Type B pancreatic cell (in vitro differentiated cells): ENCODE measurements around the gene TBC1D22A. TPM values are rescaled to one million over a fixed set of nuclear protein-coding genes. Genes with fewer than 3 reads are reported as not detected.

Experiments used
- DNase-seq: peaks from one replicate; pipeline ENCODE4 v3.0.0; 2021; ENCODE audit warnings: mixed read lengths; ENCODE audit not compliant: unreplicated experiment; ENCODE audit errors: extremely low spot score
- H3K27ac Mint-ChIP-seq: 2 replicates; pipeline ENCODE4 v1.8.0; 2021; ENCODE audit warnings: mild to moderate bottlenecking, mixed read lengths
- H3K27me3 Mint-ChIP-seq: 2 replicates; pipeline ENCODE4 v1.8.0; 2021; ENCODE audit warnings: mixed read lengths
- H3K36me3 Mint-ChIP-seq: 2 replicates; pipeline ENCODE4 v1.8.0; 2021; ENCODE audit warnings: mixed read lengths
- H3K4me1 Mint-ChIP-seq: one replicate; pipeline ENCODE4 v1.8.0; 2021; ENCODE audit warnings: mixed read lengths; ENCODE audit not compliant: unreplicated experiment
- H3K4me3 Mint-ChIP-seq: 2 replicates; pipeline ENCODE4 v1.8.0; 2021; ENCODE audit warnings: mild to moderate bottlenecking, mixed read lengths
- H3K9me3 Mint-ChIP-seq: 2 replicates; pipeline ENCODE4 v1.8.0; 2021; ENCODE audit warnings: mixed read lengths
- total RNA-seq: library from RNA; stranded (reverse); gene quantifications from 2 replicates; pipeline ENCODE4 v1.2.1, GENCODE V29; 2021; ENCODE audit warnings: low replicate concordance
- TF ChIP-seq, protein P1 (sequence below): fragments of 200-600 bp; sonication (generic); conservative IDR thresholded peaks from 2 replicates; pipeline ENCODE4 v1.5.0; 2021; ENCODE audit warnings: antibody characterized with exemption, mild to moderate bottlenecking

Gene TBC1D22A
- total RNA-seq, 1 donor from 2014 or later = 16.2 TPM

DNA sequence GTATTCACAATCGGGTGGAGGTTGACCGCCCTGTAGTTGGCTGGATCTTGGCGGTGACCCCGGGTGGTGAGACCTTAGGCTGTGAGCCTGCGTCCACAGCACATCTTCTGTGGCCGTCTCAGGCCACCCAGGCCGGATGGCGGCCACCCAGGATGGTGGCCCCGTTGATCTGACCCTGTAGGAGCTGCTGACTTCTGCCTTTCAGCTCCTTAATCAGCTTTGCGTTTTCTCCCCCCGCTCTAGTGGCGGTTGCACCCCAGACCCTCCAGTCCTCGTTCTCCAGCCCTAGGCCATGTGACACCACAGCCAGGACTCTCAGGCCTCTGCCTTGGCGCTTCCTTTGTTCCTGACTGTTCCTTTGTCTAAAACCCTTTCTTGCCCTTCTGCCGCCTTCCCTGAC is 244.0 kb downstream of the TBC1D22A start:
- no peaks in the 10 kb centered on the region for H3K9me3 Mint-ChIP-seq
- no peaks in the 10 kb centered on the region for H3K36me3 Mint-ChIP-seq
- H3K27me3 Mint-ChIP-seq = no peaks in the 10 kb centered on the region
- TF ChIP-seq, protein P1, sequence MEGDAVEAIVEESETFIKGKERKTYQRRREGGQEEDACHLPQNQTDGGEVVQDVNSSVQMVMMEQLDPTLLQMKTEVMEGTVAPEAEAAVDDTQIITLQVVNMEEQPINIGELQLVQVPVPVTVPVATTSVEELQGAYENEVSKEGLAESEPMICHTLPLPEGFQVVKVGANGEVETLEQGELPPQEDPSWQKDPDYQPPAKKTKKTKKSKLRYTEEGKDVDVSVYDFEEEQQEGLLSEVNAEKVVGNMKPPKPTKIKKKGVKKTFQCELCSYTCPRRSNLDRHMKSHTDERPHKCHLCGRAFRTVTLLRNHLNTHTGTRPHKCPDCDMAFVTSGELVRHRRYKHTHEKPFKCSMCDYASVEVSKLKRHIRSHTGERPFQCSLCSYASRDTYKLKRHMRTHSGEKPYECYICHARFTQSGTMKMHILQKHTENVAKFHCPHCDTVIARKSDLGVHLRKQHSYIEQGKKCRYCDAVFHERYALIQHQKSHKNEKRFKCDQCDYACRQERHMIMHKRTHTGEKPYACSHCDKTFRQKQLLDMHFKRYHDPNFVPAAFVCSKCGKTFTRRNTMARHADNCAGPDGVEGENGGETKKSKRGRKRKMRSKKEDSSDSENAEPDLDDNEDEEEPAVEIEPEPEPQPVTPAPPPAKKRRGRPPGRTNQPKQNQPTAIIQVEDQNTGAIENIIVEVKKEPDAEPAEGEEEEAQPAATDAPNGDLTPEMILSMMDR = no peak
- peaks cover 4% of the 10 kb centered on the region for H3K4me1 Mint-ChIP-seq
- no peak overlapping the region for H3K4me3 Mint-ChIP-seq
- H3K27ac Mint-ChIP-seq = no peak overlapping the region
- DNase-seq = no peak

DNA sequence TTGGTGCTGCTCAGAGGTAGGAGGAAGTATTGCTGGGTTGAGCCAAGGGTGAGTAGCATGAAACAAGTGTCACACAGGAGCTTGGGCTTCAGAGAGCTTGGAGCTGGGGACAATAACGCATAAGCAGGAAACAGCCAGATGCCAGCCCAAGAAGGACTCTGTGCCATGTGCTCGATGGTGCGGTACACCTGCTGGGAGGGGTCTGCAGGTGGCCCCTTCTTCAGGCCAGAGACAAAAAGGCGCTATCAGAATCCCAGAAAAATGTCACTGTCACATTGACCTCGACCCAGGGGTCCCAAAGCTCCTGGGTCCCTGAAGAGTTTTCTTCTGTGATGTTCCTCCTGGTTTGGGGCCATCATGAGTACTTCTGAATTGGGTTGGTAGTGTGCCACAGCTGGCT is 244.4 kb downstream of the TBC1D22A start:
- DNase-seq = no peak
- H3K4me3 Mint-ChIP-seq = no peak overlapping the region
- no peak overlapping the region for H3K27ac Mint-ChIP-seq
- H3K4me1 Mint-ChIP-seq = peaks cover 8% of the 10 kb centered on the region
- TF ChIP-seq, protein P1 = no peak
- H3K9me3 Mint-ChIP-seq = no peaks in the 10 kb centered on the region
- no peaks in the 10 kb centered on the region for H3K36me3 Mint-ChIP-seq
- H3K27me3 Mint-ChIP-seq = no peaks in the 10 kb centered on the region

DNA sequence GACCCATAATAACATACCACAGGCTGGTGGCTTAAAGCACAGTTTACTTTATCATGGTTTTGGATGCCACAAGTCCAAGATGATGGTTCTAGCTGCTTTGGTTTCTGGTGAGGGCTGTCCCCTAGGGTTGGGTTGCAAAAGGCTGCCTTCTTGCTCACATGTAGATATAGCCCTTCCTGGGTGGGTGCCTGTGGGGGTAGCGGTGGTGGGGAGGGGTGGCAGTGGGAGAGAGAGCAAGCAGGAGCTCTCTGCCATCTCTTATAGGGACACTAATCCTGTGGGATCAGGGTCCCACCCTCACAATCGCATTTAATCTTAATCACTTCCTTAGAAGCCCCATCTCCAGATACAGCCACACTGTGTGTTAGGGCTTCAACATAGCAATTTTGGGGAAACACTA is 245.0 kb downstream of the TBC1D22A start:
- TF ChIP-seq, protein P1 = no peak
- Mint-ChIP-seq H3K36me3 (no peaks in the 10 kb centered on the region), H3K27me3 (no peaks in the 10 kb centered on the region), H3K27ac (no peak overlapping the region), H3K9me3 (no peaks in the 10 kb centered on the region), H3K4me1 (peaks cover 13% of the 10 kb centered on the region), H3K4me3 (no peak overlapping the region)
- DNase-seq = no peak

DNA sequence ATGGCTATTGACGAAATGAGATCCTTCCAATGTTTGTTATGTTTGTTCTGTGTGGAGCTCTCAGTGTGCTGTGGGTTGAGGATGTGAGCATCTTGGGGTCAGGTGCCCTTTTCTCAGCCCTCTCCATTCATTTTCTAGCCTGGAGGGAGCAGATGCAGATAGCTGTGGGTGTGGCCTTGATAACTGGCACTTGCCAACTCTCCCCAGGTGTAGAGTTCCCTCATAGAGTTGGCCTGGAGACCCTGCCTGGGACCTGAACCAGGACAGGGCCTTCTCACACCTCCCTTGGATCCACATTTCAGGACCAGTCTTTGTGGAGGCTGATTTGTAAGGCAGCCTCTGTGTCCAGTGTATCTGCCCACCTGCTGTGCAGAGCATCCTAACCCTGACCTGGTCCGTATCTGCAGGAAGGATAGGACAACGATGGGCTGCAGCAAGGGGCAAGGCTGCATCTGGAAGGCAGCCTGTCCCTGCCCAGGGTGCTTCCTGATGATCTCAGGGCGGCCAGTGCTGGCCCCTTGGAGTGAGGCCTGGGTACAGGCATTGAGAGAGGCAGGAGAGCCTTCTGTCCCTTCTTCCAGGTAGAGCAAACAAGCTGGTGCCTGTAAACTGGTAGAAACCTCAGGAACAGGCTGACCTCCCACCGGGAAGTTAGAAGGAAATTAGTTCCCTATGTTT is 245.9 kb downstream of the TBC1D22A start:
- TF ChIP-seq, protein P1 = no peak
- no peak for DNase-seq
- Mint-ChIP-seq H3K27ac (no peak overlapping the region), H3K27me3 (no peaks in the 10 kb centered on the region), H3K9me3 (no peaks in the 10 kb centered on the region), H3K36me3 (no peaks in the 10 kb centered on the region), H3K4me1 (peaks cover 21% of the 10 kb centered on the region), H3K4me3 (no peak overlapping the region)

DNA sequence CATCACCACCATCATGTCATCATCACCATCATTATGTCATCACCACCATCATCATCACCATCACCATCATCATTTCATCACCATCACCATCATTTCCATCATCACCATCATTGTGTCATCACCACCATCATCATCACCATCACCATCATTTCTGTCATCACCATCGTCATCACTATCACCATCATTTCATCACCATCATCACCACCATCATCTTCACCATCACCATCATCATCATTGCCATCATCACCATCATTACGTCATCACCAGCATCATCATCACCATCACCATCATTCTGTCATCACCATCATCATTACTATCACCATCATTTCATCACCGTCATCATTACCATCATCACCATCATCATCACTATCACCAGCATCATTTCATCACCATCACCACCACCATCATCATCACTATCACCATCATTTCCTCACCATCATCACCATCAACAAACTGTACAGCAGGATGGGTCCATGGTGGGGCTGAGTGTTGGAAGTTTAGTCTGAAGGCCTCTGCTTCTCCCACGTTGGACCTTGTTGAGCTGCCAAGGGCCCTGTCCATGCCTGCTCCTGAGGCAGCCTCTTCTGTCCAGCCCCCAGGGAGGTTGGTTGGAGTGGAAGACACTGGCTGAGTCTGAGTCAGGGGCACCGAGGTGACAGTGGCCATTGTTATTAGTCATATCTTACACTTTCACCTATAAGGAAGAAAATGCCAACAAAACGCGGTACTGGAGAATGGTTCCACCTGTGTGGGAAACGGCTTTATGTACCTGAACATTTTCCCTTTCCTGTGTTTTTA is 247.1 kb downstream of the TBC1D22A start:
- Mint-ChIP-seq H3K4me3 (no peak overlapping the region), H3K4me1 (peaks cover 22% of the 10 kb centered on the region), H3K27me3 (no peaks in the 10 kb centered on the region), H3K27ac (no peak overlapping the region), H3K36me3 (no peaks in the 10 kb centered on the region), H3K9me3 (no peaks in the 10 kb centered on the region)
- DNase-seq = no peak
- TF ChIP-seq, protein P1 = no peak
